Choroid plexus epithelial cell (primary cell): Measurements from ENCODE around the gene TIMM10.

Source experiments
- DNase-seq: peaks from one replicate; pipeline ENCODE4 v3.0.0-alpha.2; 2010; ENCODE audit warnings: low read depth
- H3K4me3 ChIP-seq: 2 replicates; pipeline ENCODE4 v1.5.1; 2011; ENCODE audit warnings: low read depth, mild to moderate bottlenecking, control low read depth, low read length, moderate library complexity
- TF ChIP-seq, protein P1 (sequence below): conservative IDR thresholded peaks from 2 replicates; pipeline ENCODE4 v1.5.1; 2011; ENCODE audit warnings: low read depth, mild to moderate bottlenecking, control low read depth, inconsistent platforms, low read length, moderate library complexity

Gene TIMM10

DNA sequence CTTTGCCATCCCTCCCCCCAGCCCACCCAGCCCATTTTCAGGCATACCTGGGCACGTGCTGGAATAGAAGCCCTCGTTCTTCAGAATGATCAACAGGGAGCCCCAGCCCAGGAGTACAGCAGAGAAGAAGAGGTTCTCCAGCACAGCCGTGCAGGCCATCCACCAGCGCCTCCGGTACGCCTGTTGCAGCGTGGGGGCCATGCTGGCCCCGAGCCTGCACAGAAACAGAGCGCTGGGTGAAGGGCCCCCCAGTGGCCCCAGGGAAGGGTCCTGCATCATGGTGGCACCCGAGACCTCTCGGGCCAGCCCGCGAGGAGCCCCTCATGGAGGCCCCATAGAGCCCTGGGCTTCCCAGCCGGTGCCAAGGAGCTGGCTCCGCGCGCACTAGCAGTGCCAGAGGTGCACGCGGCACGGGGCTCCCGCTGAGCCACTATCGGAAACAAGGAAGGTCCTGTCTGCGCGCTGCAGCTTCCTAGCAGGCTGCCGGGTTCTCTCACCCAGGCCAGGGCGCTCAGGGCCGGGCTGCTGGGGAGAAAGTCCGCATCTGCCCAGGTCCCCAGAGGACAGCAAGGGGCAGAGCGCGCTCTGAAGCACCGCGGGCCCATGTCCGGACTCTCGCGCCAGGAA, 16.5 kb downstream of the TIMM10 start:
- DNase-seq: no peak
- TF ChIP-seq, protein P1, sequence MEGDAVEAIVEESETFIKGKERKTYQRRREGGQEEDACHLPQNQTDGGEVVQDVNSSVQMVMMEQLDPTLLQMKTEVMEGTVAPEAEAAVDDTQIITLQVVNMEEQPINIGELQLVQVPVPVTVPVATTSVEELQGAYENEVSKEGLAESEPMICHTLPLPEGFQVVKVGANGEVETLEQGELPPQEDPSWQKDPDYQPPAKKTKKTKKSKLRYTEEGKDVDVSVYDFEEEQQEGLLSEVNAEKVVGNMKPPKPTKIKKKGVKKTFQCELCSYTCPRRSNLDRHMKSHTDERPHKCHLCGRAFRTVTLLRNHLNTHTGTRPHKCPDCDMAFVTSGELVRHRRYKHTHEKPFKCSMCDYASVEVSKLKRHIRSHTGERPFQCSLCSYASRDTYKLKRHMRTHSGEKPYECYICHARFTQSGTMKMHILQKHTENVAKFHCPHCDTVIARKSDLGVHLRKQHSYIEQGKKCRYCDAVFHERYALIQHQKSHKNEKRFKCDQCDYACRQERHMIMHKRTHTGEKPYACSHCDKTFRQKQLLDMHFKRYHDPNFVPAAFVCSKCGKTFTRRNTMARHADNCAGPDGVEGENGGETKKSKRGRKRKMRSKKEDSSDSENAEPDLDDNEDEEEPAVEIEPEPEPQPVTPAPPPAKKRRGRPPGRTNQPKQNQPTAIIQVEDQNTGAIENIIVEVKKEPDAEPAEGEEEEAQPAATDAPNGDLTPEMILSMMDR: no peak
- H3K4me3 ChIP-seq: peak overlapping the region; percentile 77

DNA sequence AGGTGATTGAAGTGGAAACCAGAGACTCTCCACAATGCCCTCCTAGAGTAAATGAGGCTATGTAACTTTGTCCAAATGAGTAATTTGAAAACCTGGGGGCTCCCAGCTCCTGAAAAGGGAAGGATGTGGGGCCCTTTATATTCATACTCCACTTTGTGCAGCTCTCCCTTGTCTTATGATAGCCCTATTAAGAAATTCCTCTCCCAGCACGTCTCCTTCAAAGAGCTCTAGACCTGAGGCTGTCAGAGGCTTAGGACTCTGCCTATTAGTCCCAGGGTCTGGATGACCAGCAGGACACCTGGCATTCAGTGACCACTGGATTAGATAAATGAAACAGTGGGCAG, 17.1 kb downstream of the TIMM10 start:
- H3K4me3 ChIP-seq: no peak overlapping the region
- TF ChIP-seq, protein P1: no peak

GRCh38 chr11:57512646-57513451, 17.7 kb downstream of the TIMM10 start:
- no peak overlapping the region for H3K4me3 ChIP-seq
- no peak for DNase-seq
- TF ChIP-seq, protein P1: no peak

More for the DNA sequence above, 17.1 kb downstream of the TIMM10 start:
- DNase-seq: no peak

DNA sequence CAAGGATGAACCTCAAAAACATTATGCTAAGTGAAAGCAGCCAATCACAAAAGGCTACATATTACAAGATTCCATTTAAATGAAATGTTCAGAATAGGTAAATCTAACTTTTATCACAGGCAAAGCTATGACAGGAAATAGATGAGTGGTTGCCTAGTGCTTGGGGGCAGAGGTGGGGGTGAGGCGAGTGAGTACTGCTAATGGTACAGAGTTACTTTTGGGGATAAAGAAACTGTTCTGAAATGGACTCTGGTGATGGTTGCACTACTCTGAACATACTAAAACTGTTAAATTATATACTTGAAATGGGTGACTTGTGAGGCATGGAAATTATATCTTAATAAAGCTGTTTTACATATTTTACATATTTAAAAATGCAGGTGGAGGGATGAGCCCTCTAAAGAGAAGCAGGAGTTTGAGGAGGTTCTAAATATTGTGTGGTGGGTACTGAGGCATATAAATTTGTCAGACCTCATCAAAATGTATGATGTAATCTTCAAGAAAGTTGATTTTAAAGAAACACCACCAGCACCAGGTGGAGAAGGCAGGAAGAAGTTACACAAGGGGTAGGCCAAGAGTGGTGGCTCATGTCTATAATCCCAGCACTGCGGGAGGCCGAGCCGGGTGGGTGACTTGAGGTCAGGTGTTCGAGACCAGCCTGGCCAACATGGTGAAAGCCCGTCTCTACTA, 18.7 kb downstream of the TIMM10 start:
- TF ChIP-seq, protein P1: no peak
- no peak overlapping the region for H3K4me3 ChIP-seq
- no peak for DNase-seq

- TF ChIP-seq, protein P1: no peak
- H3K4me3 ChIP-seq: no peak overlapping the region
- no peak for DNase-seq
Measured at GRCh38 chr11:57508341-57509170, 22.0 kb downstream of the TIMM10 start.

GRCh38 chr11:57506522-57506921, 24.0 kb downstream of the TIMM10 start:
- no peak overlapping the region for H3K4me3 ChIP-seq
- no peak for DNase-seq
- TF ChIP-seq, protein P1: no peak
